Kidney (tissue), 14 donors: ENCODE measurements around the gene TCERG1L. TPM values are rescaled to one million over a fixed set of nuclear protein-coding genes. Genes with fewer than 3 reads are reported as not detected.
"Not testable (repeated sequence)": the region's sequence is repeated elsewhere in the genome, so short reads cannot be mapped to it uniquely, and the experiment has no call there.

ENCODE experiments used
- DNase-seq, 5 donors: peaks; one replicate each; pipeline ENCODE4 v3.0.0-alpha.2; 2013 to 2020
- FAIRE-seq: peaks from 2 replicates; lab custom pipeline; 2012; peaks lifted over from hg19 to GRCh38; lab: Jason Lieb, UNC
- H3K27ac ChIP-seq, 2 donors: one replicate each; pipeline ENCODE4 v1.7.0; 2013; ENCODE audit warnings: low read depth in 2 of 2, low read length in 2 of 2, inconsistent platforms in 1 of 2
- H3K27me3 ChIP-seq: one replicate; pipeline ENCODE4 v1.7.1; 2013; ENCODE audit warnings: low read length, inconsistent platforms; ENCODE audit not compliant: control insufficient read depth, insufficient read depth
- H3K36me3 ChIP-seq, 3 donors: one replicate each; pipeline versions ENCODE4 v1.7.0 to v1.7.1; 2013; ENCODE audit warnings: low read length in 3 of 3, control low read depth in 1 of 3, inconsistent platforms in 1 of 3; ENCODE audit not compliant: insufficient read depth in 3 of 3, control insufficient read depth in 2 of 3
- H3K4me1 ChIP-seq, 3 donors: one replicate each; pipeline versions ENCODE4 v1.7.0 to v1.7.1; 2013; ENCODE audit warnings: low read length in 3 of 3, inconsistent platforms in 1 of 3, low read depth in 1 of 3; ENCODE audit not compliant: control insufficient read depth in 2 of 3, insufficient read depth in 2 of 3
- H3K4me3 ChIP-seq, 3 donors: one replicate each; pipeline versions ENCODE4 v1.7.0 to v1.8.1; 2013; ENCODE audit warnings: low read length in 3 of 3, control low read depth in 1 of 3, inconsistent platforms in 1 of 3
- H3K9ac ChIP-seq, 3 donors: one replicate each; pipeline versions ENCODE4 v1.7.0 to v1.7.1; 2013; ENCODE audit warnings: low read length in 3 of 3, control low read depth in 1 of 3, inconsistent platforms in 1 of 3
- H3K9me3 ChIP-seq, 3 donors: one replicate each; pipeline versions ENCODE4 v1.7.0 to v1.7.1; 2013; ENCODE audit warnings: low read length in 3 of 3, control low read depth in 1 of 3, inconsistent platforms in 1 of 3; ENCODE audit not compliant: control insufficient read depth in 2 of 3, insufficient read depth in 1 of 3
- CTCF ChIP-seq: IDR thresholded peaks from 3 replicates; pipeline ENCODE4 v1.5.1; 2012; ENCODE audit warnings: mild to moderate bottlenecking, moderate library complexity, borderline replicate concordance; ENCODE audit not compliant: insufficient read depth; ENCODE audit errors: extremely low read depth
- intact Hi-C: fragments of 100-400 bp; cut with DNase I; formaldehyde crosslinking; loops from one replicate; pipeline ENCODE4 v1.11.1; 2022
- polyA plus RNA-seq: library from polyadenylated mRNA; stranded (reverse); fragments of 350-450 nt; fragmentation: Illumina TruSeq; extraction: RNeasy Lipid Tissue Mini Kit (QIAGEN cat#74804); gene quantifications from one replicate; pipeline ENCODE4 v1.2.3, GENCODE V29; 2014; ENCODE audit warnings: low read depth, low replicate concordance; ENCODE audit not compliant: insufficient read depth
- total RNA-seq: library from RNA; stranded (reverse); fragmentation: NEBNext Ultra II Directional; extraction: Animal tissue kit (Norgen Biotek cat#: 25700); gene quantifications from one replicate; pipeline ENCODE4 v1.2.1, GENCODE V29; 2021
- donor health status: control.
- donor health status: control.
- donor health status: control.
- donor health status: control.
- donor health status: control.
- donor health status: DM: yes; HTN: yes; CAD: no.
- donor health status: Normal renal cell carcinoma (clear cell type).

The TCERG1L gene
- total and polyA plus RNA-seq, 2 donors from 2014 or later, result not detected

DNA sequence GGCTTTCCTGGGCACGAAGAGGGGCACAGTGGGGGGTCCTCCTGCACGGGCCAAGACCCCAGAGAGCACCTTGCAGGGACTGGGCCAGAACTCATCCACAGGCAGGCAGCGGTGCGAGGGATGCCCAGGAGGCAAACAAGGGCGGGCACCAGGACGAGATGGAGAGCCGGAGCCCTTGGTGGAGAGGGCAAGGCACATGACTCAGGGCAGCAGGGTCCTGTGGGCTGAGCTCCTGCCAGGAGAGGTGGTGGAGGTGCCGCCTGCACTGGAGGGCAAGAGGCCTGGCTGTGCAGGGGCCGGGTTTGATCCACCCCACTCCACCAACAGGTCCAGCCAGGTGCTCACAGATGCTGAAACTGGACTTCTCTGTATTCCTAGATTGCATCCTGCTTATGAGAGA lies 170.9 kb downstream of the TCERG1L start:
- Histone ChIP-seq H3K9ac (no peak overlapping the region), H3K27ac (no peak overlapping the region), H3K4me3 (no peak overlapping the region), H3K27me3 (no peaks in the 10 kb centered on the region), H3K36me3 (no peaks in the 10 kb centered on the region), H3K9me3 (no peaks in the 10 kb centered on the region), H3K4me1 (no peaks in the 10 kb centered on the region)
- TF ChIP-seq CTCF, result no peak
- FAIRE-seq, result no peak
- intact Hi-C loops, result no loop called here
- DNase-seq, result no peak

- no peaks in the 10 kb centered on the region for H3K36me3 ChIP-seq
- H3K9ac ChIP-seq, result no peak overlapping the region
- no peaks in the 10 kb centered on the region for H3K4me1 ChIP-seq
- intact Hi-C loops, result no loop called here
- peak in 2 of 5 donors; percentile 18 to 49 for DNase-seq
- H3K4me3 ChIP-seq, result no peak overlapping the region
- no peak overlapping the region for H3K27ac ChIP-seq
- TF ChIP-seq CTCF, result no peak
- FAIRE-seq, result no peak
- no peaks in the 10 kb centered on the region for H3K9me3 ChIP-seq
- H3K27me3 ChIP-seq, result no peaks in the 10 kb centered on the region
These were observed 174.3 kb downstream of the TCERG1L start for GRCh38 chr10:131137223-131137622.

DNA sequence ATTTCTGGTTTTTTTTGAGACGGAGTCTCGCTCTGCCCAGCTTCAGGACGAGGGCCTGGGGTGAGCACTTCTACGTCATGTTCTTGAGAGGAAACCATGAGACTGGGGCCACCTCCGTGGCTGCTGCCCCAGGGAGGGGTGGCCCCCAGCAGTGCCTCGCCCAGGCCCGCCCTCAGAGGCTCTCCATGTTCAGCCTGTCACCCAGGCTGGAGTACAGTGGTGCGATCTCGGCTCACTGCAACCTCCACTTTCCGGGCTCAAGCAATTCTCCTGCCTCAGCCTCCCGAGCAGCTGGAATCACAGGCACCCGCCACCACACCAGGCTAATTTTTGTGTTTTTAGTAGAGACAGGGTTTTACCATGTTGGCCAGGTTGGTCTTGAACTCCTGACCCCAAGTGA lies 175.2 kb downstream of the TCERG1L start:
- DNase-seq, result peak in 1 of 5 donors; percentile 27
- H3K9me3 ChIP-seq, intact Hi-C loops, H3K27ac ChIP-seq, H3K9ac ChIP-seq, H3K4me3 ChIP-seq, H3K4me1 ChIP-seq, FAIRE-seq, H3K36me3 ChIP-seq, H3K27me3 ChIP-seq: not testable (repeated sequence)

DNA sequence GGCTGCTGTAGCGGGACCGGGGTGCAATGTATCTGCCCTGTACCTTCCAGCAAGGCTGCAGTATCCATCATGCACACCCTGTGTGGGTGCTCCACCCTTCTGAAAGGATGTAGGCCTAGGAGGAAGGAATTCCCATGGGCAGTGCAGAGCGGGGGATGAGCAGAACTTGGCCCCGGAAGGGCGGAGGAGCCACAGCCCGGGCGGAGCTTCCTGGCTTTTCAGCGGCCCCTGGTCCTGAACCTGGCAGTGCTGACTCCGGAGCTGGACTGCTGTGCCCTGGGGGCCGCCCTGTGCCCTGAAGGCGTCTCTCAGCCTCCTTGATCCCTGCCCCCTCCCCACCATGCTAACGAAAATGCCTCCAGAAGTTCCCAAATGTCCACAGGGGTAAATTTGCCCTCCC lies 175.8 kb downstream of the TCERG1L start:
- Histone ChIP-seq H3K27ac (no peak overlapping the region), H3K27me3 (no peaks in the 10 kb centered on the region), H3K9me3 (no peaks in the 10 kb centered on the region), H3K9ac (no peak overlapping the region), H3K4me3 (no peak overlapping the region), H3K36me3 (no peaks in the 10 kb centered on the region), H3K4me1 (peaks cover 0 to 4% (median 0%) of the 10 kb centered on the region in 3 donors)
- FAIRE-seq (no peak), DNase-seq (peak in 1 of 5 donors; percentile 48)
- no peak for TF ChIP-seq CTCF
- intact Hi-C loops, result no loop called here
